A549 (cell line): ENCODE measurements around the gene AWAT2.

ENCODE experiments used
- CEBPB ChIP-seq, 2 experiments: fragments of >200 bp in 1 of 2; sonication (Bioruptor Twin) in 1 of 2; formaldehyde crosslinking in 1 of 2; IDR thresholded peaks; 2 replicates each; pipeline ENCODE4 v1.6.1; 2012 to 2016
- EP300 ChIP-seq, 2 experiments: fragments of >200 bp; sonication (Bioruptor Twin); formaldehyde crosslinking; IDR thresholded peaks; 2 replicates in 1 of 2; 3 replicates in 1 of 2; pipeline ENCODE4 v1.6.1; 2016 to 2017
- NR3C1 ChIP-seq: fragments of >200 bp; sonication (Bioruptor Twin); formaldehyde crosslinking; IDR thresholded peaks from 3 replicates; pipeline ENCODE4 v1.6.1; 2017
- POLR2A ChIP-seq: IDR thresholded peaks from 2 replicates; pipeline ENCODE4 v1.6.1; 2012; ENCODE audit warnings: mild to moderate bottlenecking, low read length
- RAD21 ChIP-seq, 2 experiments: fragments of >200 bp in 1 of 2; sonication (Bioruptor Twin) in 1 of 2; formaldehyde crosslinking in 1 of 2; IDR thresholded peaks in 1 of 2; conservative IDR thresholded peaks in 1 of 2; 2 replicates in 1 of 2; 3 replicates in 1 of 2; pipeline ENCODE4 v1.6.1; 2012 to 2018; ENCODE audit warnings: inconsistent platforms in 1 of 2
- SMC3 ChIP-seq: fragments of >200 bp; sonication (Bioruptor Twin); formaldehyde crosslinking; IDR thresholded peaks from 3 replicates; pipeline ENCODE4 v1.6.1; 2018; ENCODE audit warnings: inconsistent platforms
- SREBF2 ChIP-seq: fragments of 450-650 bp; IDR thresholded peaks from 2 replicates; pipeline ENCODE4 v1.6.1; 2014; ENCODE audit warnings: mild to moderate bottlenecking, moderate library complexity
- ZNF302 ChIP-seq: fragments of 250-450 bp; sonication (Bioruptor Pico); IDR thresholded peaks from 2 replicates; pipeline ENCODE4 v1.9.0; 2021; ENCODE audit warnings: inconsistent platforms, mild to moderate bottlenecking, moderate library complexity
- ZSCAN20 ChIP-seq: fragments of 250-450 bp; sonication (Bioruptor Pico); IDR thresholded peaks from 2 replicates; pipeline ENCODE4 v1.8.0; 2022; ENCODE audit warnings: mild to moderate bottlenecking, moderate library complexity
- TF ChIP-seq, protein P1 (sequence below): fragments of >200 bp; sonication (Bioruptor Twin); formaldehyde crosslinking; IDR thresholded peaks from 3 replicates; pipeline ENCODE4 v1.5.1; 2016
- TF ChIP-seq, protein P2 (sequence below): IDR thresholded peaks from 2 replicates; pipeline ENCODE4 v1.6.1; 2012
- TF ChIP-seq, protein P3 (sequence below): fragments of 450-650 bp; IDR thresholded peaks from 2 replicates; pipeline ENCODE4 v1.6.1; 2014; ENCODE audit warnings: antibody characterized with exemption
- TF ChIP-seq, protein P4 (sequence below): fragments of 200-600 bp; sonication (generic); IDR thresholded peaks from 2 replicates; pipeline ENCODE4 v1.6.1; 2016; ENCODE audit warnings: antibody characterized with exemption, mild to moderate bottlenecking, moderate library complexity

DNA sequence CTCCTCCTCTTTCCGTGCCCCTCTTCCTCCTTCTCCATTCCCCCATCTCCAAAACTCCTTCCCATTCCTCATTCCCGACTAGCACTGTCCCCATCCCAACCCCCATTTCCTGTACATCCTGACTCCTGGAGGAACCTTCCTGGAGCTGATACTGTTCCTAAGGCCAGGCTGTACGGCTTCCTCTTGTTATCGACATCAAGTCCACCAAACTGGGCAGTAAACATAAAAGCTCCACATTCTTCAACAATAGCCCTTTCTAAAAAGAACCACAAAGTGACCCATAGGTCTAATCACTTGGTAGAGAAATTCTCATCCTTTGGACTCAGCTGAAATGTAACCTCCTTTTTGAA lies 22.9 kb downstream of the AWAT2 start:
- TF ChIP-seq, protein P1, sequence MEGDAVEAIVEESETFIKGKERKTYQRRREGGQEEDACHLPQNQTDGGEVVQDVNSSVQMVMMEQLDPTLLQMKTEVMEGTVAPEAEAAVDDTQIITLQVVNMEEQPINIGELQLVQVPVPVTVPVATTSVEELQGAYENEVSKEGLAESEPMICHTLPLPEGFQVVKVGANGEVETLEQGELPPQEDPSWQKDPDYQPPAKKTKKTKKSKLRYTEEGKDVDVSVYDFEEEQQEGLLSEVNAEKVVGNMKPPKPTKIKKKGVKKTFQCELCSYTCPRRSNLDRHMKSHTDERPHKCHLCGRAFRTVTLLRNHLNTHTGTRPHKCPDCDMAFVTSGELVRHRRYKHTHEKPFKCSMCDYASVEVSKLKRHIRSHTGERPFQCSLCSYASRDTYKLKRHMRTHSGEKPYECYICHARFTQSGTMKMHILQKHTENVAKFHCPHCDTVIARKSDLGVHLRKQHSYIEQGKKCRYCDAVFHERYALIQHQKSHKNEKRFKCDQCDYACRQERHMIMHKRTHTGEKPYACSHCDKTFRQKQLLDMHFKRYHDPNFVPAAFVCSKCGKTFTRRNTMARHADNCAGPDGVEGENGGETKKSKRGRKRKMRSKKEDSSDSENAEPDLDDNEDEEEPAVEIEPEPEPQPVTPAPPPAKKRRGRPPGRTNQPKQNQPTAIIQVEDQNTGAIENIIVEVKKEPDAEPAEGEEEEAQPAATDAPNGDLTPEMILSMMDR = no peak
- TF ChIP-seq NR3C1 = no peak
- no peak for TF ChIP-seq RAD21 (conservative IDR thresholded peaks at IDR 0.05 in 1 of 2, IDR thresholded peaks at IDR 0.05 in 1 of 2)
- TF ChIP-seq CEBPB (IDR thresholded peaks at IDR 0.05) = no peak
- TF ChIP-seq SREBF2 = no peak
- TF ChIP-seq, protein P2, sequence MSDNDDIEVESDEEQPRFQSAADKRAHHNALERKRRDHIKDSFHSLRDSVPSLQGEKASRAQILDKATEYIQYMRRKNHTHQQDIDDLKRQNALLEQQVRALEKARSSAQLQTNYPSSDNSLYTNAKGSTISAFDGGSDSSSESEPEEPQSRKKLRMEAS = no peak
- TF ChIP-seq, protein P3, sequence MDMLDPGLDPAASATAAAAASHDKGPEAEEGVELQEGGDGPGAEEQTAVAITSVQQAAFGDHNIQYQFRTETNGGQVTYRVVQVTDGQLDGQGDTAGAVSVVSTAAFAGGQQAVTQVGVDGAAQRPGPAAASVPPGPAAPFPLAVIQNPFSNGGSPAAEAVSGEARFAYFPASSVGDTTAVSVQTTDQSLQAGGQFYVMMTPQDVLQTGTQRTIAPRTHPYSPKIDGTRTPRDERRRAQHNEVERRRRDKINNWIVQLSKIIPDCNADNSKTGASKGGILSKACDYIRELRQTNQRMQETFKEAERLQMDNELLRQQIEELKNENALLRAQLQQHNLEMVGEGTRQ = no peak
- no peak for TF ChIP-seq ZSCAN20
- TF ChIP-seq POLR2A = no peak
- TF ChIP-seq EP300 (IDR thresholded peaks at IDR 0.05) = no peak
- no peak for TF ChIP-seq SMC3
- TF ChIP-seq ZNF302 = no peak
- TF ChIP-seq, protein P4, sequence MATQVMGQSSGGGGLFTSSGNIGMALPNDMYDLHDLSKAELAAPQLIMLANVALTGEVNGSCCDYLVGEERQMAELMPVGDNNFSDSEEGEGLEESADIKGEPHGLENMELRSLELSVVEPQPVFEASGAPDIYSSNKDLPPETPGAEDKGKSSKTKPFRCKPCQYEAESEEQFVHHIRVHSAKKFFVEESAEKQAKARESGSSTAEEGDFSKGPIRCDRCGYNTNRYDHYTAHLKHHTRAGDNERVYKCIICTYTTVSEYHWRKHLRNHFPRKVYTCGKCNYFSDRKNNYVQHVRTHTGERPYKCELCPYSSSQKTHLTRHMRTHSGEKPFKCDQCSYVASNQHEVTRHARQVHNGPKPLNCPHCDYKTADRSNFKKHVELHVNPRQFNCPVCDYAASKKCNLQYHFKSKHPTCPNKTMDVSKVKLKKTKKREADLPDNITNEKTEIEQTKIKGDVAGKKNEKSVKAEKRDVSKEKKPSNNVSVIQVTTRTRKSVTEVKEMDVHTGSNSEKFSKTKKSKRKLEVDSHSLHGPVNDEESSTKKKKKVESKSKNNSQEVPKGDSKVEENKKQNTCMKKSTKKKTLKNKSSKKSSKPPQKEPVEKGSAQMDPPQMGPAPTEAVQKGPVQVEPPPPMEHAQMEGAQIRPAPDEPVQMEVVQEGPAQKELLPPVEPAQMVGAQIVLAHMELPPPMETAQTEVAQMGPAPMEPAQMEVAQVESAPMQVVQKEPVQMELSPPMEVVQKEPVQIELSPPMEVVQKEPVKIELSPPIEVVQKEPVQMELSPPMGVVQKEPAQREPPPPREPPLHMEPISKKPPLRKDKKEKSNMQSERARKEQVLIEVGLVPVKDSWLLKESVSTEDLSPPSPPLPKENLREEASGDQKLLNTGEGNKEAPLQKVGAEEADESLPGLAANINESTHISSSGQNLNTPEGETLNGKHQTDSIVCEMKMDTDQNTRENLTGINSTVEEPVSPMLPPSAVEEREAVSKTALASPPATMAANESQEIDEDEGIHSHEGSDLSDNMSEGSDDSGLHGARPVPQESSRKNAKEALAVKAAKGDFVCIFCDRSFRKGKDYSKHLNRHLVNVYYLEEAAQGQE = no peak
